Right hindlimb (tissue), 1 donor: ENCODE results near the gene CDH26.
"Not testable (repeated sequence)": the region's sequence is repeated elsewhere in the genome, so short reads cannot be mapped to it uniquely, and the experiment has no call there.

ENCODE experiments used
- DNase-seq: peaks from one replicate; pipeline ENCODE4 v3.0.0-alpha.2; 2018

CDH26 gene

GRCh38 chr20:59942245-59942644 lies 16.0 kb upstream of the CDH26 start:
- no peak for DNase-seq

GRCh38 chr20:59944726-59945125 lies 13.5 kb upstream of the CDH26 start:
- DNase-seq: no peak

DNA sequence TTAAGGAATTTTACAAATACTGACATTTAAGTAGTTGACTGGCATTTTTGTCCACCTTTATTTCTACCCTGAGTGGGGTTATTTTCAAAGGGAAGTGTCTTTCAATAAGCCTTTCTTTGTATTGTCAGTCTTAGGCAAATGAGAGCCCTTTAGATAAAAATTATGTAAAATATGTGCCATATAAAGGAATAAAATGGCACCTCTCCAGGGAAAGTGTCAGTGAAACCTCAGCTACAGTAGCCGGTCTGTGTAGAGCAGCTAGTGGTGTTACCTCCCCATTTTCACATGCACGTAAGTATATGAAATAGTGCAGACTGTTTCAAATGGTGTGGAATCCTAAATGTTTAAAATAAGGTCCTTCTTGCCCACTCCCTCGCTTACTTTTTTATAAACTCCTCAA lies 13.0 kb upstream of the CDH26 start:
- DNase-seq: no peak

- no peak for DNase-seq
Observed at GRCh38 chr20:59945731-59946130, 12.5 kb upstream of the CDH26 start.

DNA sequence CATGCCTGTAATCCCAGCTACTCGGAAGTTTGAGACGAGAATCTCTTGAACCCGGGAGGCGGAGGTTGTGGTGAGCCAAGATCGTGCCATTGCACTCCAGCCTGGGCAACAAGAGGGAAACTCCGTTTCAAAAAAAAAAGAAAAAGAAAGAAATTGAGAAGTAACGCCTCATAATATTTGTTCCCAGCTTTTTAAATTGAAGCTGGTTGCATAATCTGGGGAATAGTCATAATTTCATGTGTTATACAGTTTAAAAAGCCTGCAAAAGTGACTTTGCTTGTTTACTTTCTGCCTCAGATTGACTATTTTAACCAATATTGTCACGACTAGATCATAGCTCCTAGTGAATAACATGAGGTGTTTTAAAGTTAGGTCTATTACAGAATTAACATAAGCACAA lies 10.8 kb upstream of the CDH26 start:
- DNase-seq: no peak

DNA sequence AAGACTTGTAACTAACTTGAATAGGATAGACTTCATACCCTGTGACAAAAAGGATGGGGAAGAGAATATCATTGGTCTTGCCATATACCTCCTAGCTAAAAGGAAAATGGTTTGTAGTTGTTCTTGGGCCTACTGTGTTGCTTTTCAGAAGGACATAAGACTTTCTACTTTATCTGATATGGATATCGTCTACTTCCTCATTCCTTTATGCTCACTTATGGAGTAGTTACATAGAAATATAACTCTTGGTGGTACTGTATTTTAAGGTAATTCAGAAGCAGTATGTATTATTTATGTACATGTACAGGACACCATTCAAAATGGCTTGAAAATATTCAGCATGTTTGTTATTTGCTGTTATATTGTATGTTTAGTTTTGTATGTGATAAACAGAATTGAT lies 10.0 kb upstream of the CDH26 start:
- no peak for DNase-seq

DNA sequence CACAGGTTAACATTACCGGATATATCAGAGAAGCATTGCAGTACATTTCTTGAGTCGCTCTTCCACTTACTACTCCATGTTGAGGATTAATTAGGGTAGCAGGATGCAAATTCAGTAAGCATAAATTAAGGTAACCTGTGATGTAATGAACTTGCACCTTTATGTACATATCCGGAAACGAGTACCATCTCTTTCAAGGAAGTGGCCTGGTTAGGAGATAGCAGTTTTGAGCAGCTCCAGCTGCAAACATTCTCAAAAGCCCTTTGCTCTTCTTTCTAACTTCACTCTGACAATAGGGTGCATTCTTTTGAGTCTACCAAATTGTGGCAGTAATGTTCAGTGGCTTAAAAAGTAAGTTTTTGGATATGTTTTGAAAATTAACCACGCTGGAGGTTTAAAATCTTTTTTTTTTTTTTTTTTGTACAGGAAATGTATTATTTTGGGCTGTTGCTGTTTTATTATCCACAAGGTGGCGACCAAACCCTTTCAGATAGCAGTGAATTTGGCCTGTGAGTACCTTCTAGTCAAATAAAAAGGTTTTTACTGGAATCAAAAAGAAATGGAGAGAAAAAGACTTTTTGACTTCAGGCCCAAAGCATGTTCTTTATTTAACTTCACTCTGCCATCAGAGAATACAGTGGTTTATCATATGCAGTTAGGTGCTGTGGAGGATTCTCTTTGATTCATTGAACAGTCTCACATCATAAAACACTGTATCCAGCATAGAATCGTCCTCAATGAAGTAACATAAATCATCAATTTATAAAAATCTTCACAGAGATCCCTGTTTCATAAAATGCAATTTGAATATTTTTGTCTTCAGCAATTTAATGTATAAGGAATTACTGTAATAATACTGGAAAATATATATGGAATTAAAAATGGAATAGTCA lies 9.1 kb upstream of the CDH26 start:
- DNase-seq: no peak

- DNase-seq: no peak
Observed at GRCh38 chr20:59949911-59950310, 8.3 kb upstream of the CDH26 start.

DNA sequence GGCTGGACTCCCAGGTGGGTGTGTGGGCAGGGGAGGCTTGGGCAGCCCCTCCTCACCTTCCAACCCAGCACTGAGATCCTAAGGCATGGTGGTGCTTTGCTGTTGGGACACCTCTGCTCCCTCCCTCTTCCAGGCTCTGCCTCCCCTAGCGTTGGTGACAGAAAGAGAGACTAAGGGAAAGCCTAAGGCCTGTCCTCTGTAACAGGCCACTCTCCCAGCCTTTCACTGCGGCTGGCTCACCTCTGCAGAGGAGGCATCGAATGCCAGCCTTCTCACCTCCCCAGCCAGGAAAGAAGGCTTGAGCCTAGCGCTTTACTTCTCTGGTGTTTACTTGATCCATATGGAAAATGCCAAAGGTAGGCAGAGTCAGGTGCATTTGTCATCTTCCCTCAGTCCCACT lies 3.5 kb upstream of the CDH26 start:
- no peak for DNase-seq

- no peak for DNase-seq
Observed at GRCh38 chr20:59955131-59955796, 3.0 kb upstream of the CDH26 start.

DNA sequence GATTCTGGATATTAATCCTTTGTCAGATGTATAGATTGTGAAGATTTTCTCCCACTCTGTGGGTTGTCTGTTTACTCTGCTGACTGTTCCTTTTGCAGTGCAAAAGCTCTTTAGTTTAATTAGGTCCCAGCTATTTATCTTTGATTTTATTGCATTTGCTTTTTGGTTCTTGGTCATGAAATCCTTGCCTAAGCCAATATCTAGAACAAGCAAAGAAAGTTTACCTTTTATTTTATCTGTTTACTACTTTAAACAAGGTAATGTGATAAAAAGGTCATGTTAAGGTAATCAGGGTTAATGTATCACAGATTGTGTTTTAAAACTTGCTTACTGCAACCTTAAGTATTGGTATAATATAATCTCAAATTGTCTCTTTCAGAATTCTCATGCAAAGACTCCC lies 655 bp upstream of the CDH26 start:
- DNase-seq: not testable (repeated sequence)

DNA sequence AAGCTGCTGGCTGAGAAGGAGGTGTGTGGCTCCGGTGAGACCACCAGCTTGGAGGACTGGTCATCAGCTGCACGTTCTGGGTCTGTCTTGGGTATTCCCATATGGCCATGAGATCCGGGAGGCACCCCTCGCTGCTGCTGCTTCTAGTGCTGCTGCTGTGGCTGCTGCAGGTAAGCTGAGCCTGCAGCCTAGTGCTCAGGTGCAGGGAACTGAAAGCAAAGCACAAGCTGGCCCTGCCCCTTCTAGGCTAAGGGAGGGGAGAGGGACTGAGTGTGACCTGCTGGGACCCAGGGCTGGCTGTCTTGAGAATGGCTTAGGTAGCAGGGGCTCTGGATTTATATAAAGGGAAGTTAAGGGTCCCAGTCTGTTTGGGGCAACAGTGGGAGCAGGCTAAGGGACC lies 403 bp downstream of the CDH26 start:
- no peak for DNase-seq

- DNase-seq: no peak
Observed at GRCh38 chr20:59961423-59961822, 3.2 kb downstream of the CDH26 start.

DNA sequence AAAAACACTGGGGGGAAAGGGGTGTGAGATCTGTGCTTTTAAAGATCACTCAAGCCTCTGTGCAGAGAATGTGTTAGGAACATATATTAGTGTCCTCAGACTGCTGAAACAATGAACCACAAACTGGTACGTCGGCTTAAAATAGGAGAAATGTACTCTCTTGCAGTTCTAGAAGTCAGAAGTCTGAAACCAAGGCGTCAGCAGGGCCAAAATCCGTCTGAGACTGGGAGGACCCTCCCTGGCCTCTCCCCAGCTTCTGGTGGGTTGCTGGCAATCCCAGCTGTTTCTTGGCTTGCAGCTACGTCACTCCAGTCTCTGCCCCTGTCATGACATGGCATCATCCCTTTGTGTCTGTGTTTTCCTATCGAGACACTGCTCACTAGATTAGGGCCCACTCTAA lies 3.9 kb downstream of the CDH26 start:
- no peak for DNase-seq

- no peak for DNase-seq
Observed at GRCh38 chr20:59966428-59966827, 8.2 kb downstream of the CDH26 start.

GRCh38 chr20:59971428-59971827 lies 13.2 kb downstream of the CDH26 start:
- no peak for DNase-seq

- no peak for DNase-seq
Observed at GRCh38 chr20:59972037-59972801, 14.0 kb downstream of the CDH26 start.

DNA sequence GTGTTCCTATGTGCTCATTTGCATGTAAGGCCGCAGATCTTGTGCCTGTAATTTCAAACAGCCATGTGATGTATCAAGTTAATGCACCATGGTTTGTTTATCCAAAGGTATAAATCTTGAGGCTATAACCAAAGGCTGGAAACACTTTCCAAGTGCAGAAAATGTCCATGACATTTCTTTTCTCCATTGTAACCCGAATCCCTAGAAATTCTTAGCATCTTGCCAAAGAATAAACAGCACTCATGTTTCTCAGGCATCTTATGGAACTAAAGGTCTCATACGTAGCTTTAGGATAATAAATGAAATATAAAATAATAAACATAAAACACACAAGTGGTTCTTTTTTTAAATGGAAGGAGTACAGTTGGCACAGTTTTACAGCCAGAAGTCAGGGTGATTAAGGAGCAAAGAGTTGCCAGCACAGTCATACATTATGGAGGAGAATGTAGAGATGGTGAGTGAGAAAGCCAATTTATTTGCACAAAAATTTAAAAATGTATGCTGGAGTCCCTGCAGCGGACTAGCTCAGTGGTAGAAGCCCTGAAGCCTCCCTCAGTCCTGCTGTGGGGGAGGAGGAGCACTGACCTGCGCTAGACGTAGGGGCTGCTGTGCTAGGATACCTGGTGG lies 18.0 kb downstream of the CDH26 start:
- no peak for DNase-seq

DNA sequence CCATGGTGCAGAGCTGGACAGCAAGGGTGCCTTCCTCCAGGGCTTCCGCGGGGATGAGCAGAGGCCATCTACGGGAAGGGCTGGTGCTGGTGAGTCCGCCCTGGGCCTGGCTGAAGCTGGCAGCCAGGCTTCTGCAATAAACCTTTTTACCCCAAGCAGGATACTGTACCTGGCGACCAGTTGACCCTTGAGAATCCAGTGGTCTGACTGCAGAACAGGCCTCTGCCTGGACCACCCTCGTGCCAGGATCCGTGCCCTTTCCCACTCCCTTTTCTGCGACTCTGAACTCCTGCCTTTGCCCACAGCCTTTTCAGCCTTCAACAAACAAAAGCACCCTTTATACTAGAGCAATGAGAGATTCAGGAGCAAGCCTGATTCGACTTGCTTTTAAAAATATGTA lies 18.9 kb downstream of the CDH26 start:
- DNase-seq: no peak

DNA sequence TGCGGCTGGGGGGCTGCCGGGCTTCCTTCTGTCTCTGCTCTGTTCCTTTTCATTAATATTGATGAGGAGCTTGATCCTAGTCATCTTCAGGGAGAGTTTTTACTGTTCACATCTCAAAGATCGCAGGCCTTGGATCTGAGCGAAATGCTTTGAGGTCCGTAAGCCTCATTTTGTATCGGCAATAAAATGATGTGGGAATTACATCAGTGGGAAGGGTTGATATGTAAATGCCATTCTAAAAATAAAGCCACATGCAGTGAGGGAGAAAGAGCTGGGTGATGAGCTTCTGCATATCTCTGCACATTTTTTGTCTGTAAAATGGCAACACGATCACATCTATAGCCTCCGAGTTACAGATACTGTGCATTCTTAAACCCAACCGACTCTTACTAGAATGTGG lies 24.9 kb downstream of the CDH26 start:
- DNase-seq: no peak

DNA sequence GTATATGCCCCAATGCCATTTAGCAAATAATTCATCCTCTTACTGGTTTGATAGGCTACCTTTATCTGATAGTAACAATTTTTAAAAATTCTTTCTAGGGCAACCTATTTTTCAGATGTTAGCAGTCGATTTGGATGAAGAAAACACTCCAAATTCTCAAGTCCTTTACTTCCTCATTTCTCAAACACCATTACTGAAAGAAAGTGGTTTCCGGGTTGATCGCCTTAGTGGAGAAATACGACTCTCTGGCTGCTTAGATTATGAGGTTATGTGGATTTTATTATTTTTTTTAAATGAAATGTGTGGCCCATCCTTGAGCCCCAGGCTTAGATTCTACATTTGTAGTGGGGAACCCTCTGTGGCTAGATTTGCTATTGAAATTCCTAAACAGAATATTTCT lies 26.3 kb downstream of the CDH26 start:
- DNase-seq: no peak

GRCh38 chr20:59985164-59985563 lies 26.9 kb downstream of the CDH26 start:
- DNase-seq: no peak

DNA sequence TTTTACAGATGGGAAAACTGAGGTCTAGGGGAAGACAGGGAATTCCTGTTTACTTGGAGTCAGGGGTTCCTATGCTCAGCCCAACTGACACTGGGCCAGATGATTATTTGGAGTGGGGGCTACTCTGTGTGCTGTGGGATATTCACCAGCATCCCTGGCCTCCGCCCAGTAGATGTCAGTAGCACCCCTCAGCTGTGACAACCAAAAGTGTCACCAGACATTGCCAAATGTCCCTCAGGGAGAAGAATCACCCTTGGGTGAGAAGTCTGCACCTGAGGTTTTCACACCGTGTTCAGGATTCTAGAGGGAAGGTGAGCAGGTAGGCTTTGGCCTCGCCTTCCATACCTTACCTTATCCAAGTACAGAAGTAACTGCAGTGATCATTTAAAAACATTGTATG lies 27.6 kb downstream of the CDH26 start:
- no peak for DNase-seq
